SK-N-SH (cell line): Measurements from ENCODE around the gene RADIL. TPM values are rescaled to one million over a fixed set of nuclear protein-coding genes. Genes with fewer than 3 reads are reported as not detected.

Source experiments
- CTCF ChIA-PET: fragments of 300-600, 350-600 bp; formaldehyde crosslinking; extraction: SDS; loops from one replicate; lab custom pipeline; 2021; lab: Yijun Ruan, JAX
- POLR2A ChIA-PET: fragments of 350-600 bp; sonication (Branson Sonifier 250); formaldehyde crosslinking; extraction: SDS; loops from one replicate; lab custom pipeline; 2020; ENCODE audit warnings: antibody characterized with exemption, inconsistent platforms; lab: Yijun Ruan, JAX
- DNase-seq: peaks from one replicate; pipeline ENCODE4 v3.0.0; 2012
- H2AFZ ChIP-seq: fragments of 200-600 bp; sonication (generic); 2 replicates; pipeline ENCODE4 v1.8.1; 2016; ENCODE audit warnings: antibody characterized with exemption, mild to moderate bottlenecking, low read depth
- H3F3A ChIP-seq: fragments of 200-600 bp; sonication (generic); replicated peaks from 2 replicates; pipeline ENCODE3; 2016; ENCODE audit warnings: antibody characterized with exemption, mild to moderate bottlenecking; ENCODE audit not compliant: insufficient read depth
- H3K27ac ChIP-seq, 2 experiments: fragments of 200-500 bp in 1 of 2; fragments of 200-600 bp in 1 of 2; sonication (Bioruptor generic) in 1 of 2; sonication (generic), shearing (Covaris generic) in 1 of 2; 2 replicates each; pipeline versions ENCODE4 v1.5.1 to v1.6.1; 2014 to 2016; ENCODE audit warnings: low read depth in 2 of 2, inconsistent platforms in 1 of 2, low read length in 1 of 2, mild to moderate bottlenecking in 1 of 2, mixed read lengths in 1 of 2
- H3K27me3 ChIP-seq: fragments of 200-600 bp; sonication (generic), shearing (Covaris generic); 2 replicates; pipeline ENCODE4 v1.6.1; 2016; ENCODE audit warnings: mixed run types; ENCODE audit not compliant: insufficient read depth
- H3K36me3 ChIP-seq, 2 experiments: fragments of 200-500 bp in 1 of 2; fragments of 200-600 bp in 1 of 2; sonication (Bioruptor generic) in 1 of 2; sonication (generic) in 1 of 2; replicated peaks in 1 of 2; 2 replicates each; pipeline versions ENCODE3 to v1.5.1; 2014 to 2016; ENCODE audit warnings: low read length in 1 of 2, mild to moderate bottlenecking in 1 of 2; ENCODE audit not compliant: insufficient read depth in 2 of 2, control insufficient read depth in 1 of 2
- H3K4me1 ChIP-seq, 2 experiments: fragments of 200-500 bp in 1 of 2; fragments of 200-600 bp in 1 of 2; sonication (Bioruptor generic) in 1 of 2; sonication (generic), shearing (Covaris generic) in 1 of 2; 2 replicates each; pipeline versions ENCODE4 v1.5.1 to v1.6.1; 2014 to 2016; ENCODE audit warnings: low read depth in 1 of 2, low read length in 1 of 2, mixed run types in 1 of 2; ENCODE audit not compliant: insufficient read depth in 2 of 2, control insufficient read depth in 1 of 2
- H3K4me2 ChIP-seq: fragments of 200-600 bp; sonication (generic), shearing (Covaris generic); 2 replicates; pipeline ENCODE4 v1.6.1; 2017; ENCODE audit warnings: mixed run types
- H3K4me3 ChIP-seq, 2 experiments: fragments of 200-500 bp in 1 of 2; fragments of 200-600 bp in 1 of 2; sonication (Bioruptor generic) in 1 of 2; sonication (generic), shearing (Covaris generic) in 1 of 2; 2 replicates each; pipeline versions ENCODE4 v1.5.1 to v1.8.1; 2014 to 2016; ENCODE audit warnings: low read depth in 2 of 2, inconsistent platforms in 1 of 2, low read length in 1 of 2, mild to moderate bottlenecking in 1 of 2, mixed read lengths in 1 of 2, moderate library complexity in 1 of 2
- H3K79me2 ChIP-seq: fragments of 200-600 bp; sonication (generic); 2 replicates; pipeline ENCODE4 v1.8.1; 2017; ENCODE audit warnings: mild to moderate bottlenecking; ENCODE audit not compliant: insufficient read depth
- H3K9ac ChIP-seq: fragments of 200-600 bp; sonication (generic); 2 replicates; pipeline ENCODE4 v1.6.1; 2017; ENCODE audit warnings: mixed run types
- H3K9me2 ChIP-seq: fragments of 200-600 bp; sonication (generic); 2 replicates; pipeline ENCODE4 v1.6.1; 2017; ENCODE audit warnings: mixed run types
- H3K9me3 ChIP-seq: fragments of 200-600 bp; sonication (generic); 2 replicates; pipeline ENCODE4 v1.6.1; 2017; ENCODE audit warnings: mixed run types, mild to moderate bottlenecking, moderate library complexity
- H4K20me1 ChIP-seq: fragments of 200-600 bp; sonication (generic); 2 replicates; pipeline ENCODE4 v1.6.1; 2017; ENCODE audit warnings: mild to moderate bottlenecking, mixed run types; ENCODE audit not compliant: insufficient read depth
- CTCF ChIP-seq: fragments of 200-600 bp; sonication (generic); IDR thresholded peaks from 2 replicates; pipeline ENCODE4 v1.6.1; 2017; ENCODE audit warnings: antibody characterized with exemption, mild to moderate bottlenecking, moderate library complexity
- EP300 ChIP-seq, 2 experiments: IDR thresholded peaks; 2 replicates each; pipeline versions ENCODE4 v1.4.0 to v1.6.1; 2012; ENCODE audit warnings: borderline replicate concordance in 1 of 2, low read depth in 1 of 2, low read length in 1 of 2
- EZH2phosphoT487 ChIP-seq: fragments of 200-600 bp; sonication (generic); IDR thresholded peaks from 2 replicates; pipeline ENCODE4 v1.6.1; 2017; ENCODE audit warnings: low read depth, mixed run types, mild to moderate bottlenecking, antibody characterized with exemption, moderate library complexity, borderline replicate concordance
- FOXM1 ChIP-seq: IDR thresholded peaks from 2 replicates; pipeline ENCODE4 v1.4.0; 2012; ENCODE audit warnings: low read depth, mild to moderate bottlenecking
- GABPA ChIP-seq: IDR thresholded peaks from 2 replicates; pipeline ENCODE4 v1.4.0; 2012; ENCODE audit warnings: low read depth, mild to moderate bottlenecking
- JUND ChIP-seq: IDR thresholded peaks from 2 replicates; pipeline ENCODE4 v1.4.0; 2012
- PBX3 ChIP-seq: IDR thresholded peaks from 2 replicates; pipeline ENCODE4; 2012
- RAD21 ChIP-seq: IDR thresholded peaks from 2 replicates; pipeline ENCODE4 v1.6.1; 2012; ENCODE audit warnings: mild to moderate bottlenecking, low read length
- RFX5 ChIP-seq: IDR thresholded peaks from 2 replicates; pipeline ENCODE4 v1.6.1; 2012; ENCODE audit warnings: mild to moderate bottlenecking, improper control_type of control experiment, low read length
- SMC3 ChIP-seq: IDR thresholded peaks from 2 replicates; pipeline ENCODE4 v1.6.1; 2012; ENCODE audit warnings: low read depth, low read length, improper control_type of control experiment
- TAF1 ChIP-seq: IDR thresholded peaks from 2 replicates; pipeline ENCODE4 v1.6.1; 2012; ENCODE audit warnings: low read depth, mild to moderate bottlenecking, low read length, moderate library complexity, borderline replicate concordance
- TCF12 ChIP-seq: IDR thresholded peaks from 2 replicates; pipeline ENCODE4 v1.4.0; 2012
- TEAD4 ChIP-seq: IDR thresholded peaks from 2 replicates; pipeline ENCODE4 v1.4.0; 2012; ENCODE audit warnings: mild to moderate bottlenecking, borderline replicate concordance; ENCODE audit not compliant: insufficient read depth
- USF2 ChIP-seq: fragments of 150-350 bp; IDR thresholded peaks from 2 replicates; pipeline ENCODE4 v1.6.1; 2017; ENCODE audit warnings: antibody characterized with exemption, low read length, low read depth, borderline replicate concordance
- YY1 ChIP-seq: IDR thresholded peaks from 2 replicates; pipeline ENCODE4 v1.4.0; 2012; ENCODE audit warnings: low read depth, mild to moderate bottlenecking
- WGBS: methylation state at CpG from one replicate; pipeline ENCODE4 v1.1.6; 2017; ENCODE audit warnings: low lambda C conversion rate; 5-methylcytosine and 5-hydroxymethylcytosine counted together
- polyA plus RNA-seq, 3 experiments: library from polyadenylated mRNA; depleted of rRNA; stranded (reverse); fragments of >200 nt; gene quantifications; 2 replicates each; pipeline ENCODE4 v1.2.3, GENCODE V29; 2012

The RADIL gene
- polyA plus RNA-seq, 1 of the 3 experiments (the other 2 are of a cell fraction), result 4.3 TPM

DNA sequence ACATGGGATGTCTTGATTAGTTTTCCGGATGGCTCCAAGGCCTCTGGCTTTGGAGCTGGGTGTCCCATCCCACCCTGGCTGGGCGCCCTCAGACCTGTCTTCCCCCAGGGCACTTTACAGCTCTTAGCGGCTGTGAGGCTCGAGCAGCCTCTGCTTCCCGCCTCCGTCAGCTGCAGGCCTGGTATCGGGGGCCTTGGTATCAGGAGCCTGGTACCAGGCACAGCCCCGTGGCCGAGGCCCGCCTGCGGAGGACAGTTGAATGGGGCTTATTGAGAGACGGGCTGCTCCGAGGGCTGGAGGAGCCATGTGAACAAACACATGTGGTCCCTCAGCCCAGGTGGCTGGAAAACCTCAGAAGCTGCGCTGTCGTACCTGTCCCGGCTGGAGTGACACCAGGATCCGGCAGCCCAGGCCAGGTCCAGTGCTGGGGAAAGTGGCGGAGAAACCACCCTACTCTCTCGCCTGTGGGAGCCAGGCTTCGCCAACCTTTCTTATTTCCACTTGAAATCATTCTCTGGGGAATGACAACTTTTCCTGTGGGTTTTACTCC is 132.0 kb downstream of the RADIL start:
- Histone ChIP-seq H3K4me3 (no peak overlapping the region), H3K9ac (no peak overlapping the region)
- WGBS, result 92% methylated on average over 16 of the region's 20 CpGs

More for the DNA sequence above, 132.0 kb downstream of the RADIL start:
- H3K9me2 ChIP-seq, result no peaks in the 10 kb centered on the region
- peaks cover 19% of the 10 kb centered on the region for H4K20me1 ChIP-seq
- no peak for TF ChIP-seq YY1
- no peak for TF ChIP-seq TAF1
- no peak for TF ChIP-seq CTCF
- no peak for TF ChIP-seq EP300 (IDR thresholded peaks at IDR 0.05; ENCODE audit: borderline replicate concordance in 1 of 2, low read depth in 1 of 2, low read length in 1 of 2)
- TF ChIP-seq USF2, result no peak
- no peak for TF ChIP-seq JUND
- TF ChIP-seq FOXM1, result no peak
- no peak for TF ChIP-seq RFX5
- TF ChIP-seq PBX3, result no peak
- TF ChIP-seq TEAD4, result no peak
- TF ChIP-seq EZH2phosphoT487, result no peak
- TF ChIP-seq GABPA, result no peak
- no peak for TF ChIP-seq TCF12
- no peak for TF ChIP-seq SMC3
- TF ChIP-seq RAD21, result no peak
- no peaks in the 10 kb centered on the region for H3K27me3 ChIP-seq
- H3F3A ChIP-seq, result no peaks in the 10 kb centered on the region
- H2AFZ ChIP-seq, result no peak overlapping the region
- DNase-seq, result no peak
- peaks cover 27 to 32% of the 10 kb centered on the region in 2 experiments for H3K36me3 ChIP-seq
- ChIA-PET CTCF (interaction anchor here (0.9 to 1.1 kb wide), 3 partner anchors 18 to 228 kb away, joined by 3 read pairs; no protein-coding TSS in a partner anchor), POLR2A (no interaction called here)
- H3K79me2 ChIP-seq, result peaks cover 50% of the 10 kb centered on the region
- H3K4me1 ChIP-seq, result peaks cover 0 to 3% of the 10 kb centered on the region in 2 experiments; a peak in 1 of 4 replicates
- no peak overlapping the region for H3K27ac ChIP-seq
- no peak overlapping the region for H3K4me2 ChIP-seq
- no peaks in the 10 kb centered on the region for H3K9me3 ChIP-seq
